GM21576 (cell line): ENCODE data around the gene METTL2B.
"Not testable (repeated sequence)": the region's sequence is repeated elsewhere in the genome, so short reads cannot be mapped to it uniquely, and the experiment has no call there.

ENCODE experiments used
- ATAC-seq: cut with Tn5 transposase; IDR thresholded peaks from one replicate; pipeline ENCODE4 v1.9.1; 2021; ENCODE audit warnings: mild to moderate bottlenecking, moderate library complexity; ENCODE audit not compliant: unreplicated experiment

The METTL2B gene

DNA sequence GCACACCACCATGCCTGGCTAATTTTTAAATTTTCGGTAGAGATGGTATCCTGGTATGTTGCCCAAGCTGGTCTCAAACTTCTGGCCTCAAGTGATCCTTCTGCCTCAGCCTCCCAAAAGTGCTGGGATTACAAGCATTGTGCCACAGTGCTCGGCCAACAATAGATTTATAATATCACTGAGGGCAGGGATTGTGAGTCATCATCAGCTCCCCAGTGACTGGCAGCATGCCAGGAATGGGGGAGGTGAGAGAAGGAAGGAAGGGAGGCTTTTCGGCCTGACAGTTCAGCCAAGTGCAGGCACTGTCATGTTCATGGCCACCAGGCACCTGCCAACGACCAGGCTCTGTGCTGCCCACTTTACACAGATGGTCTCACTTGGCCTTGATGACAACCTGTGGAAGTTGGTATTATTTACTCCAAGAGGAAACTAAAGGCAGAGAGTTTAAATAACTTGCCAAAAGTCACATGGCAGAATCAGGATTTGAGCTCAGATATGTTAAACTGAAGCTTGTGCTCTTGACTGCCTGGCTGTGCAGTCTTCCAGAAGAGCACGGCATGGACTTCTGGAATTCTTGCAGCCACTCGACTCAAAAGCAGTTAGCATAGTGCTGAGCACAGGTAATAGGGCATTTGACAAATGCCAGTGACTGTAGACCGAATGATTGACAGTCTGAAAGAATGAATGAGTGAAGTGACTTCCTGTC is 46.8 kb downstream of the METTL2B start:
- ATAC-seq, result not testable (repeated sequence)

- not testable (repeated sequence) for ATAC-seq
These were observed 47.5 kb downstream of the METTL2B start for GRCh38 chr7:128523932-128524524.

- not testable (repeated sequence) for ATAC-seq
These were observed 49.0 kb downstream of the METTL2B start for GRCh38 chr7:128525584-128525983.

GRCh38 chr7:128526062-128526466 is 49.5 kb downstream of the METTL2B start:
- not testable (repeated sequence) for ATAC-seq

- not testable (repeated sequence) for ATAC-seq
These were observed 52.6 kb downstream of the METTL2B start for GRCh38 chr7:128529191-128529590.

GRCh38 chr7:128530121-128530854 is 53.7 kb downstream of the METTL2B start:
- peak; percentile 10 for ATAC-seq

DNA sequence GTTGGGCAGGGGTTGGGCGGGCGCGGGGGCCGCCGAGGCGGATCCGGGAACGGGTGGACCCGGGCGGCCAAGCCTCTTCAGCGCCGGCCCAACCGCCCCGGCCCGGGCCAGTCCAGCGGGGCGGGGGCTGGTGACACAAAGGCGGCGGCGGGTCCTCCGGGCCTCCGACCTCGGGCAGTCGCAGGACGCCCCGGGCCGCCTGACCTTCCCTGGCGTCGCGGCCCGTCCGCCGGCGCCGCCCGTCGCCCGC is 54.2 kb downstream of the METTL2B start:
- no peak for ATAC-seq

- ATAC-seq, result peak; percentile 71
These were observed 54.8 kb downstream of the METTL2B start for GRCh38 chr7:128531105-128531954.

- not testable (repeated sequence) for ATAC-seq
These were observed 55.5 kb downstream of the METTL2B start for GRCh38 chr7:128531955-128532478.

- ATAC-seq, result not testable (repeated sequence)
These were observed 56.4 kb downstream of the METTL2B start for GRCh38 chr7:128532956-128533355.

DNA sequence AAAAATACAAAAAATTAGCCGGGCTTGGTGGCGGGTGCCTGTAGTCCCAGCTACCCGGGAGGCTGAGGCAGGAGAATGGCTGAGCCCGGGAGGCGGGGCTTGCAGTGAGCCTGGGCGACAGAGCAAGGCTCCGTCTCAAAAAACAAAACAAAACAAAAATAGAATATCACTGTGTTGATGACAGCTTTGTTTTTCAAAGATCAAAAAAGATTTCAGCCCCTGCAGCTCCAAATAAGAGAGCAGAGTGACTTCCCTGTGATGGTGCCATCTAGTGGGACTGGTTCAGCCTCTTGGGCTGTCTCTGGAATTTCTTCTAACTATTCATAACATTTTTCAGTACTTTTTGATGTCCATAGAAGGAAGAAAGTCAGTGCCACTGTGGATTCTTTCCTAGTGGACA is 60.9 kb downstream of the METTL2B start:
- ATAC-seq, result not testable (repeated sequence)

DNA sequence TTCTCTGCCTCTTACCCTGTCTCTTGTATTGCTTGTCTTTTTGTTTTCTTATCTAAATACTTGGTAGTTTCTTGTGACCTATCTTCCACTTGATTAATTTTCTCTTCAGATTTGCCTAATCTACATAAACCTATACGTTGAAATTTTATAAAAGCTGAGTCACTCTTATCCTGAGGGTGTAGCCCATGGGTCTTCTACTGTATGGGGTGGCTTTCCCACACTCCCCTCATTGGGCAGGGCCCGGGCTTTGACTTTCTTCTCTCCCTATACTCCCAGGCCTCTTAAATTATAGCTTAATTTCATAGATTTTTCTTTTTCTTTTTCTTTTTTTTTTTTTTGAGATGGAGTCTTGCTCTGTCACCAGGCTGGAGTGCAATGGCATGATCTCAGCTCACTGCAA is 66.0 kb downstream of the METTL2B start:
- ATAC-seq, result not testable (repeated sequence)

DNA sequence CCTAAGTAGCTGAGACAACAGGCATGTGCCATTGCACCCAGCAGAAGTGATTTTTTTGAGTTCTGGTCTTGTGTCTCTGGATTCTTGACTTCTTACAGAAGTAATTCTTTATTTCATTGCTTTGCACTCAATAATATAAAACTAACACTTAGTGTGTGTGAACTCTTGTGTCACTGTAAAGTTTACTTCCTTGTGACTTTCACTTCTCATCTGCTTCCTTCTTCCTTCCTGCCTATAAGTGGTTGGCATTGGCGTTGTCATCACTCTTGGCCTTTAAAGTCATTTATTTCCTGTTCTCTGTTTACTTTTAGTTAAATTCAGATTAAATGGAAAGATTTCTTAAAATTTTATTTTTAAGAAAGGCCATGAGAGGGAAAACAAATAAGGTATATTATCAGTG is 66.8 kb downstream of the METTL2B start:
- ATAC-seq, result not testable (repeated sequence)

DNA sequence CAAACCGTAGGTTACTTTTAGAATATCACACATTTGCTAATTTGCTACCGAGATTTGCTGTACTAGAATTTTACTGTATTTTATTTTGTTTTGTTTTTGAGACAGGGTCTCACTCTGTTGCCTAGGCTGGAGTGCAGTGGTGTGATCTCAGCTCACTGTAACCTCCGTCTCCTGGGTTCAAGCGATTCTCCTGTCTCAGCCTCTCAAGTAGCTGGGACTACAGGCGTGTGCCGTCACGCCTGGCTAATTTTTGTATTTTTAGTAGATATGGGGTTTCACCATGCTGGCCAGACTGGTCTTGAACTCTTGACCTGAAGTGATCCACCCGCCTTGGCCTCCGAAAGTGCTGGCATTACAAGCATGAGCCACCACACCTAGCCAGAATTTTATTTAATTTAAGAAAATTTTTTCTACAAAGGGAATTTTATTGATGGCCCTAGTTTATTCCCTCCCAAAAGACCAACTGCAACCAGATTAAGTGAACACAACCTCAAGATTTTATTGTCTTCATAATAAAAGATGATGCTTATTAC is 69.8 kb downstream of the METTL2B start:
- ATAC-seq, result not testable (repeated sequence)

DNA sequence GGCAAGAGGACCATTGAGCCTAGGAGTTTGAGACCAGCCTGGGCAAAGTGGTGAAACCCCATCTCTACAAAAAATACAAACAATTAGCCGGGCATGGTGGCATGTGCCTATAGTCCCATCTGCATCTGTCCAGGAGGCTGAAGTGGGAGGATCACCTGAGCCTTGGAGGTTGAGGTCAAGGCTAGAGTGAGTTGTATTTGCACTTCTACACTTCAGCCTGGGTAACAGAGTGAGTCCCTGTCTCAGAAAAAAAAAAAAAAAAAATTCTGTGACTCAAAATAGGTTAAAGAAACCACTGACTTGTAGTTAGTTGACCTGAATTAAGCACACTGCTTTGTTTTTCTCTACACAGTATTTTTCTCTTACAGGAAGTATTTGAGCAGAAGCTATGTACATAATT is 74.4 kb downstream of the METTL2B start:
- ATAC-seq, result no peak

DNA sequence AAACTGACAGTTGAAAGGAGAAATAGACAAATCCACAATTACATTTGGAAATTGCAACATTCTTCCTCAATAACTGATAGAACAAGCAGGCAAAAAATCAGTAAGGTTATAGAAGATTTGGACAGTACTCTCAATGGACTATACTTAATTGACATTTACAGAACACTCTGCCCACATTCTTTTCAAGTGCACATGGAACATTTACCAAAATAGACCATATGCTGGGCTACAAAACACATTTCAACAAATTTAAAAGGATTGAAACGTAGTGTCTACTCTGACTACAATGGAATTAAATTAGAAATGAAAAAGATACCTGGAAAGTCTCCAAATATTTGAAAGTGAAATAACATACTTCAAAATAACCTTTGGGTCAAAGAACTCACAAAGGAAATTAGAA is 77.8 kb downstream of the METTL2B start:
- ATAC-seq, result not testable (repeated sequence)
